ENCODE data around the gene TUT4. TPM values are rescaled to one million over a fixed set of nuclear protein-coding genes. Genes with fewer than 3 reads are reported as not detected.

TUT4 gene
- total RNA-seq: 10 to 100 TPM; 20.0 to 27.4 TPM

- H3K4me3 ChIP-seq: peak within 1 kb of the TSS; percentile 92
- peak within 1 kb of the TSS; percentile 94 for H3K27ac ChIP-seq
- no peaks in the 10 kb centered on the region for H3K9me3 ChIP-seq
- peak; percentile 76 for DNase-seq
- no peaks in the 10 kb centered on the region for H3K36me3 ChIP-seq
- peaks cover 4% of the 10 kb centered on the region for H3K4me1 ChIP-seq
- TF ChIP-seq CTCF (IDR thresholded peaks at IDR 0.05): no peak
- H3K9ac ChIP-seq (ENCODE audit: low read depth in 2 of 2, low read length in 2 of 2): peak within 1 kb of the TSS; percentile 90 to 93
- H3K27me3 ChIP-seq: no peaks in the 10 kb centered on the region
- intact Hi-C loops (cut with DNase I): no loop called here
Observed at GRCh38 chr1:52552505-52553361, at the start of gene TUT4. Gene TUT4, minus strand, starts transcription at chr1:52553092. Its CDS starts 26,812 bp downstream, at chr1:52526280.

GRCh38 chr1:52601991-52602855 is 49.3 kb upstream of the TUT4 start, which contains the start of gene GPX7:
Gene GPX7, plus strand, starts transcription at chr1:52602371. Its CDS starts 39 bp downstream, at chr1:52602410.
- Histone ChIP-seq H3K4me1 (no peaks in the 10 kb centered on the region), H3K9ac (ENCODE audit: low read depth in 2 of 2, low read length in 2 of 2) (peak within 1 kb of the TSS; percentile 70 to 76), H3K36me3 (no peaks in the 10 kb centered on the region), H3K9me3 (no peaks in the 10 kb centered on the region), H3K27me3 (no peaks in the 10 kb centered on the region), H3K27ac (peak within 1 kb of the TSS; percentile 40), H3K4me3 (peak within 1 kb of the TSS; percentile 61)
- TF ChIP-seq CTCF (IDR thresholded peaks at IDR 0.05): no peak
- DNase-seq: peak; percentile 20
- intact Hi-C loops (cut with DNase I): no loop called here

GRCh38 chr1:52601519-52601918 is 48.6 kb upstream of the TUT4 start:
- DNase-seq: no peak
- Histone ChIP-seq H3K4me1 (no peaks in the 10 kb centered on the region), H3K27ac (peak overlapping the region; percentile 40), H3K27me3 (no peaks in the 10 kb centered on the region), H3K36me3 (no peaks in the 10 kb centered on the region), H3K4me3 (peak overlapping the region; percentile 61), H3K9me3 (no peaks in the 10 kb centered on the region), H3K9ac (ENCODE audit: low read depth in 2 of 2, low read length in 2 of 2) (peak overlapping the region in 1 of 2 donors; percentile 76)
- intact Hi-C loops (cut with DNase I): no loop called here
- TF ChIP-seq CTCF (IDR thresholded peaks at IDR 0.05): no peak

- Histone ChIP-seq H3K4me3 (no peak overlapping the region), H3K27me3 (no peaks in the 10 kb centered on the region), H3K4me1 (no peaks in the 10 kb centered on the region), H3K9ac (ENCODE audit: low read depth in 2 of 2, low read length in 2 of 2) (no peak overlapping the region), H3K27ac (no peak overlapping the region), H3K9me3 (no peaks in the 10 kb centered on the region), H3K36me3 (no peaks in the 10 kb centered on the region)
- intact Hi-C loops (cut with DNase I): no loop called here
- DNase-seq: no peak
- TF ChIP-seq CTCF (IDR thresholded peaks at IDR 0.05): no peak
Observed at GRCh38 chr1:52600533-52601179, 47.8 kb upstream of the TUT4 start.

- Histone ChIP-seq H3K36me3 (no peaks in the 10 kb centered on the region), H3K27ac (no peak overlapping the region), H3K27me3 (no peaks in the 10 kb centered on the region), H3K9me3 (no peaks in the 10 kb centered on the region), H3K4me1 (no peaks in the 10 kb centered on the region), H3K4me3 (no peak overlapping the region), H3K9ac (ENCODE audit: low read depth in 2 of 2, low read length in 2 of 2) (no peak overlapping the region)
- intact Hi-C loops (cut with DNase I): no loop called here
- TF ChIP-seq CTCF (IDR thresholded peaks at IDR 0.05): no peak
- no peak for DNase-seq
Observed at GRCh38 chr1:52599236-52599635, 46.3 kb upstream of the TUT4 start.

Data from colonic mucosa (tissue), 4 donors.